ENCODE data around the gene COL5A2.

COL5A2 gene

DNA sequence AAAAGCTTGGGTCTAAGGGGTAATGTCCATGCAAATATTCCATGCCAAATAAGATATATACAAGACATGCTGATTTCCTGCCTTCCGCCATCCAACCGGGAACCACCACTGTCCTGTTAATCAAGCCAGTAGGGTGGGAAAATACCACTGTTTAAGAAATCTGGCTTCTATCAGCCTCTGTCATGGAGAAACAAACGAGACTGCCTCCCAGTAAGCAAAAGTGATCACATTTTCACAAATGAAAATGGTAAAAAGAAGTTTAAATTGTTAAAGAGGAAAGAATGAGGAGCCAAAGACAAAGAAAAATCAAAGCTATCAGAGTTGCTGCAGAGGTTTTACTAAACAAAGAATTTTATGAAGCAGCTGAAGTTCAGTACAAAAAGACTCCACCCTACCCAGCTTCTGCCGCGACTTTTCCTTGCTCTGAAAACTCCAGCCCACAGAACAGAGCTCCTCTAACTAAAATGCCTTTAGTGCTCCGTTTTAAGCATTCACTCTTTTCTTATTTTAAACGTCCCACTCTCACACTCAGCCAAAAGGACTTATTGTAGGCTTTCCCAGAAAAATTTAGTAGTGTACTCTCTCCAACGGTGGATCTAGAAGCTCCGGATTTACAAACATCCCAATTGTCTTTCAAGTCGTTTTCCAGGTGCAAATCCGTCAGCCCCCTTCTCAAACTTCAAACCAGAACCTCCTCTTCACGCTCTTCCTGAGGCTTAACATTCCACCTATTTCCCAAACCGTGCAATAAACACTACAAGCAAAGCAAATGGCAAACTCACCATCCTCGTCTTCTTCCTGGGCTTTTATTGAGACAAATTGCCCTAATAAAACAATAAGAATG lies 613 bp downstream of the COL5A2 start:
- DNase-seq = no peak

DNA sequence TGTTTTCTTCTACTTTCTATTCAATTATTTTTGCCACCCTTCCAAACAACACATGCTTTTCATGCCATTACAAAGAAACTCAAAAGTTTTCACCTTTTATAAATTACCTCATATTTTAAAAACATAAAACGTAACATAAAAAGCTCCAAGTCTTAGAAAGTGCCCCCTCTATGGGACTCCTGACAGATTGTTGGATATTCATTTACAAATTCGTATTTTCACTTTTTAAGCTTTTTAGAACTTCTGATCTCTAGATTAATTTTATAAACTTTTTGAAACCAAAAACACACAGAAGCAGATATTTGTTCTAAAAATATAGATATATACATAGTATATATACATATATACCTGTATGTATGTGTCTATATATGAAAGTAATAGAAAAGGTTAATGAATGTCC lies 1.5 kb downstream of the COL5A2 start:
- no peak for DNase-seq

DNA sequence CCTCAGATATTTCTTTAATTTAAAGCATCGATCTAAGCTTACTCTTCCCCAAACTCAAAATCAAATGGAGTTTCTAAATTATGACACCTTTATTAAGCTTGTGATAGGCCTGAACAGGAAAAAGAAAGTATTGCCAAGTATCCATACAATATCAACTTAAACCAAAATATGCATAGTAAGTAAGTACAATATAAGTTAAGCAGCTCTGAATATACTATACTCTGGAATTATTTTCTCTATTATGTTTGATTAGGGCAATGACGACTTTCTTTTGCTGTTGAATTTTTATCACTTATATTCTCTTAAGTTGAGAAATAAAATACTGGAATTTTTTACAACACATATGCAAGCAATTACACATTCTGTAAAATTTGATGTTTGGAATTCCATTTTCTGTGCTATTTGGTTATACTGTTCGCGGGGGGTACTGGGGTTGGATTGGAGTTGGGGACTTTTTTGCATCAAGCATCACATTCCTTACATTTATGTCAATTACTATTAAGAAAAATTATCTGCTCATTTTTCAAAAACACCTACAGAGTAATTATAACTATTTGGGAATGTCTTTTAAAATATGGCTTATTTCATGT lies 2.2 kb downstream of the COL5A2 start:
- no peak for DNase-seq

DNA sequence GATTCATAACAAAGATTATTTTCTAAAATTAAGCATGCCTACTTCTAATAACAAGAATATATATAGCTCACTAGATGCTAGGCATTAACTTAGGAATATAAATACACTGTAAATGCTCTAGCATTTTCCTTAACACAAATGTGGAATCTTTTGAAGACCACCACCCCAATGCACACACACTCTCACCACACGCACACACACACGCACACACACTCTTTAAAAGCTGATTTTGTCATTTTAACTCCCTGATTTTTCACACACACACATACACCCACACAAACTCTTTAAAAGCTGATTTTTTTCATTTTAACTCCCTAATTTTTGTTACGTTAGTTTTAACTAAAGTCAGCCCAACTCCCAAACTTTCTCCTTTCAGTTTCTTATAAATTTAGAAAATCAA lies 3.0 kb downstream of the COL5A2 start:
- no peak for DNase-seq

DNA sequence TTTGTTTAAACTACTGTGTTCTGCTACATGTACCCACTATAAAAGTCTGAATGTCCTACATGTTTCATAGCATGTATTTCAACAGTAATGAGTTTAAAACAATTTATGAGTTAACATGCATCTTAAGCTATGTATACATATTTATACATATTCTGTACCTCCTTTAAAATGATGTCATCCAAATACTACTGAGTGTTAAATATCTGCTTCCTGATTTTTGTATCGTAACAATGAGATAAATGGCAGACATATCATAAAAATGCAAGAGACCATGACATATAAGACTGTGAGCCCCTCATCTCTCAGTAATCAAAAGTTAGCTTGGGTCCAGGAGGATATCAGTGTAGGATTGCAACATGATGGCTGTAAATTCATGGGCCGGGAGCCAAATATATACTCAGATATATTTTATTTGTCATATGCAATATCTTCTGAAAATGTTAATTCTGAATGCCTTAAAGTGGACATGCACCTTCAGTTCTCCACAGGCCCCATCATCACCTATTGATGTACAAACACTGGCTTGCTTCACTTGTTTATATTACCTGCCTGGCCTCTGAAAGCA lies 3.6 kb downstream of the COL5A2 start:
- DNase-seq = no peak

DNA sequence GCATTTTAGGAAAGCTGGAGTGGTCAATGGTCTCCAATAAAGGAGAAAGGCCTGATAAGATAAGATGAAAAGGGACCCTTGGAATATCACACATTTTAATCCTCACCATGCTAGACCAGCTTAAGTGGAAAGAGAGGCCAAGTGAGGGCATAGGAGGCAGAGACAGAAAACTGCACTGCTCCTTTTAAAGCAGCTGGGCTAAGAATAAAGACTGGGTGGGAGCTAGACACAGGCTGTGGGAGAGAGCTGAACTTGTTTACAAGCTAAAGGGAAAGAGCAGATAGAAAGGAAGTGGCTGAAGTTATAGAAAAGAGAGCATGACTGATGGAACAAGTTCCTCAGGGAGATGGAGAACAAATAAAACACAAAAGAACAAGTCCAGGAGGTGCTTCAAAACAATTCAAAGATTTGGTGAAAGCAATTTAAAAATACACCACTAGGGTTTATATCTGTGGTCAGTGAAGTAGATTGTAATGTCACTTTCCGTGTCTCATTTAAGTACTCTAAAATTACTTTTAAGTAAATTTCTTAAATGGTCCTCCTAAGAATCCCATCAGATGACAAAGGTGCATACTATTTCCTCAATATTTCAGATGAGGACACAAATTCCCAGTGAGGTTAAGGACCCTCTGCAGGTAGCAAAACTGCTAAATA lies 7.5 kb downstream of the COL5A2 start:
- no peak for DNase-seq

DNA sequence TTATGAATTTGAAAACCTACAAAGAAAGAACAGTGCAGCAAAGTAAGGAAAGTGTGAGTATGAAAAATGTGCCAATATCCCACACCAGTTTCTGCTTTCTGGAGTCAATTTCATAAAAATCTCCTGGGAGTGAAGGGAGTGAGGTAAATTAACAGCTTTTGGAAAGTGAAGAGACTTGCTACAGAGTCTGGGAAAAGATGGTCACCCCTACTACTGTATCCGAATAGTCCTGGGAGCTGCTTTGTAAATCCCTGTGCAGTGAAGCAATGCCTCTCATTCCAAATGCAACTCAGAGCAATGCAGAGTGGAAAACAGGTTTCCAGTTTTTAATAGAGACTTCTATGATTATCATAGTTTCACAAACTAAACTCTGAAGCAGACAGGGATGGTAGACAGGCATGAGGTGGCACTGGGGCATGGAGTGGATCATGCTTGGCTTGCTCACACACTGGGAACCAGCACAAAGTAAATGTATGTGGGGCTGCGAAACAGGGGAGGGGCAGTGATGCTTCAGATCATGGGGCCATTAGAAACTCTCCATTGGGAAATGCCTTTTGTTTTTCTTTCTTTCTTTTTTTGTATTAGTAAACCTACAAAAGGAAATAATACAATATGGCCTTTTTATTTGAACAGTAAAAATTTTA lies 10.6 kb downstream of the COL5A2 start:
- no peak for DNase-seq

DNA sequence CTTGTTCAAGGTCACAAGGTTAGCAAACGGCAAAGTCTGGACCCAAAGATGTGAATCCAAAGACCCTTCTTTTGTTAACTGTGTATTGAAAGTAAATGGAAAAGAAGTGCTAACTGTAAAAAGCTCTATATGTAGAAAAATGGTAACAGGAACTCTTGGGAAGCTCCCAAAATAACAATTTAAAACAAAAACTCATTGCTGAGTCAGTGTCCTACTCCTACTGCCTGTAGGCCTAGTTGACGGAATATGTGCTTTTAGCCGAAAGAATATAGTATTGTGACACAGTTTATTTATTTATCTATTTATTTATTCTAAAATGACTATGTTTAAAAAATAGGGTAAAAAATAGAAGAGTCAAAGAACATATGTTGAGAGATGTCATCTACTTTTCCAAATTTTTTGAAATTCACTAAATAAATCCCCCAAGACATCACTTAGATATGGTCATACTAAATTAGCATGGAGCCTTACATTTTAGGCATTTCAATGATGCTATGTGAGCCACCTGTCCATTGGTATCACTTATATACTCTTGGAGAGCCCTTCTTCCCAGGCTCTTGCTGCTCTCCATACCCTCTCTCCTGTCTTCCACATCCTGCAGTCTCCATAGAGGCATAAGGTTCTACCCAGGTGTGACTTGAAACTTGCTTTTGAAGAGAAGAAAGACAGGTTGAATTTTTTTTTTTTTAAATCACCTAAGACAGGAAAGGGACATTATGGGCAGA lies 13.7 kb downstream of the COL5A2 start:
- DNase-seq = no peak

DNA sequence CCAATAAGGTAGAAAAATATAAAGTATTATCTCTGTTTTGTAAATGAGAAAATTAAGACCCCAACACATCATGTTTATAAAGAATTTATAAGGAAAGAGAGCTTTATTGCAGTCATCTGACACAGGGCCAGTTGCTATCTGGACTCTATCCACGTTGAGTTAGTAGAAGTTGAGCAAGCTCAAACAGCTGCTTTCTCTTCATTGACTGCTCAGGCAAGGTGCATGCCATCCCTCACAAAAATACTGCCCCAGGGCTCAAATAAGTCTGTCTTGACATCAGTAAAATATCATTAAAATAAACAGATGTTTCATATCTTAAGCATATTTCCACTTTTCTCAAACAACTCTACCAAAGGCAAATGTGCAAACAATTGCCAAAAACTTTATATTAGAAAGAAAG lies 14.8 kb downstream of the COL5A2 start:
- DNase-seq = no peak

DNA sequence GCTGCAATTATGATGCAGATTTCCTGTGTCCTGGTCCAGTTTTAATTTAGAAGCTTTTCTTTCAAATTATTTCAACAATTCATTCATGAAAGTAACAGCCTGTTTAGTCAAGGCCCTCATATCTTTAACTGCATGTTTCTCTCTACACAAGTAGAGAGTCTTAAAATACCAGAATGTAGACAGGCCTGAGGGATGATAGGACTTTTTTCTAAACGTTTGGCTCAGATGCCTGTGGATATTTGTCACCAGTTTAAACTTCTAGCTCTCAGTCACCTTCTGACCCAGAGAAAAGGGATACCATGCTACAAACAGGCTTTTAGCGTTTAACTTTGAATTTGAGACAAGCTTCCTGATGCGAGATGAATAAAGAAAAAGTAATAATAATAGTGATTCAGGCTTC lies 15.7 kb downstream of the COL5A2 start:
- no peak for DNase-seq

DNA sequence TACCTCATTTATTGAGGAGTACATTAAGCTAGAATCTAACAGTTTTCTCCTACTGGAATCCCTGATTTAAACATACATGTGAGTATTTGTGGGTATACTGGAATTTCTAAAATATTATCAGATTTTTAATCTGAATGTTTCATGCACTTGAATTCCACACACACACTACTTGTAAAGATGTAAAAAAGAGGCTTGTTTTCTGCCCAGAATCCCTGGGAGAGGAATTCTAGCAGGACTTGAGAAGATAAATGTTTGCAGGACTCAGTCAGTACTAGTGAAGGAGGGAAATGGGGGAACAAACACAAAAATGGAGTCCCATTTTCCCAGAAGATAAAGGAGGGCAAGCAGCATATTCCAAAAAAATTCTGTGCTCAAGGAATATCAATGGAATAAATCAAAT lies 17.0 kb downstream of the COL5A2 start:
- DNase-seq = no peak

DNA sequence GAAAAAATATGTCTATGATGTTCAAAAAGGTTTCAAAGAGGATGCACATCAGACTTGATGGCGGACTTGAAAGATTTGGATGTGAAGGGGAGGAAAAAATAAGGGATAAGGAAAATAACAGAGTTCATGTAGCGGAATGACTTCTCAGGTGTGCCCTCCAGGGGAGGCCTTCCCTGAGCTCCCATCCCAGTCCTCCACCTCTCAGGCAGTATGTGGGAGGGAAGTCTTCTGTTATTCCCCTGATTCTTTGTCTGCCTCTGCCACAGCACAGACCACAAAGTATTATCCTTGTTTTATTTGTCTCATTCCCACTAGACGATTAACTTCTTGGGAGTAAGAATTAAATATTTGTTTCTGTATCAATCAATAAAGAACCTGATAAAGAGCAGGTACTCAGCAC lies 17.7 kb downstream of the COL5A2 start:
- DNase-seq = no peak

DNA sequence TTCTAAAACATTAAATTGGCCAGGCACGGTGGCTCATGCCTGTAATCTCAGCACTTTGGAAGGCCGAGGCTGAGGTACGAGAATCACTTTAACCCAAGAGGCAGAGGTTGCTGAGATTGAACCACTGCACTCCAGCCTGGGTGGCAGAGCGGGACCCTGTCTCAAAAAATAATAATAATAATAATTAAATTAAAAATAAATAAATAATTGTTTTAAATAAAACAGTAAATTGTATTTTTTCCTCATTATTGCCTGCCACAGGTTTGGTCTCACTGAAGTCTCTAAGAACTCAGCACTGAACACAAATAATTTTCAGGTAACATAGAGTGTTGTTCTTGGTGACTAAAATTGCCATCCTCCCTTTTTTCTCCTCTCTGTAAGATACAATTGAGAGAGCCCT lies 19.8 kb downstream of the COL5A2 start:
- no peak for DNase-seq

DNA sequence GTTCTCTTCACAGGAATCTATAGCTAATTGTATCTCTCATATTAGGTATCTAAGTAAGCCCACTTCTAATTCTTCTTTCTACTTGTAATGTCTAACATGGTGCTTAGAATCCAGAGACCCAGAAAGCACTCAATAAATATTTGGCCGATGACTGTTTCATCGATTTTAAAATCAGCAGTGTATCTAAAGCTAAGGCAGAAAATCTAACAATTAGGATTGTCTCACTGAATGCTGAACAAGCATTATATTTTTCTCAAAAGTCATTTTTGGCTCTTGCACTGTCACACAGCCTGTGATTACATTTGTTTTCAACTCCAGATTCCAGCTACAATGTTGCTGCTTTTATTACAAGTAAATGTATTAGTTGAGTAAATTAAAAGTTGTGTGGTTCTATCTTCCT lies 20.3 kb downstream of the COL5A2 start:
- no peak for DNase-seq

DNA sequence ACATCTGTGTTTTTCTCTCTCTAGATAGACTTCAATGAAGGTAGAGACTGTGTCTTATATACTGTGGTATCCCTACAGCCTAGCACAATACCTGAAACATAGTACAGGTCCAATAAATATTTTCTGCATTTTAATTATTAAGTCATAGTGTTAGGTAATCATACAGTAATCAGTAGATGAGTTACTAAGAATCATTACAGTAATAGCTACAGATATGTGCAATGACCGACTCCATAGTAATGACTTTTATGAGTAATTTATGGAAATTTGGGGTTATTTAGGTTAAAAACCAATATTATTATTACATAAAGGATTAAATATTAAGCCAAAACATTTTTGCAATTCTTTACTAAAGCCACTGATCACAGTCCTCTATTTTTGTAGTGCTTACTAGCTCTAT lies 21.6 kb downstream of the COL5A2 start:
- no peak for DNase-seq

DNA sequence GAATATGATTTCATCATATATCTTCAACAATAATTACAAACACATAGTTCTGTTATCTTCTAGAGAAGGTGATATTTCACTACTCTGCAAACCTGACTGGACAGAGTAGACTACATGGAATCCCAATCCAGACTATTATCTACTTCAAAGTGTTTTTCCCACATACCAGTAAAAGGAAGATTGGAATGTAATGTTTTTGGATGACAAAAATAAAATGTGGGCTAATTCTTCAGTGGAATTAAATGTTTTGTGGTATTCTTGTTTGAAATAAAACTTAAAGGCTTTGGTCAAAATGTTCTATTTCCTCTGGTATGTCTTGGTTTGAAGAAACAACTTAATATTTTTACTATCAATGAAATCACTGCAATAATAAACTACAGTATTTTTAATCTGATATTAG lies 22.1 kb downstream of the COL5A2 start:
- no peak for DNase-seq

DNA sequence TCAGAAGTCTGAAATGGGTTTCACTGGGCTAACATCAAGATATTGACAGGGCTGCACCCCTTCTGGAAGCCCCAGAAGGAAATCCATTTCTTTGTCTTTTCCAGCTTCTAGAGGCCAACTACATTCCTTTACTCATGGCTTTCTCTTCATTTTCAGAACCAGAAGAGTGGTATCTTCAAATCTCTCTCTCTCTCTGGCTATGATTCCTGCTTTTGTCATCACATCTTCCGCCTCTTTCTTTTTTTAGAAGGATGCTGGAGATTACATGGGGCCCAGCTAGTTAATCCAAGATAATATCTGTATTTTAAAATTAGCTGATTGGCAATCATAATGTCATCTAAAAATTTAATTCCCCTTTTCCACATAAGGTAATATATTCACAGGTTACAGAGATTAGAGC lies 23.8 kb downstream of the COL5A2 start:
- DNase-seq = no peak

DNA sequence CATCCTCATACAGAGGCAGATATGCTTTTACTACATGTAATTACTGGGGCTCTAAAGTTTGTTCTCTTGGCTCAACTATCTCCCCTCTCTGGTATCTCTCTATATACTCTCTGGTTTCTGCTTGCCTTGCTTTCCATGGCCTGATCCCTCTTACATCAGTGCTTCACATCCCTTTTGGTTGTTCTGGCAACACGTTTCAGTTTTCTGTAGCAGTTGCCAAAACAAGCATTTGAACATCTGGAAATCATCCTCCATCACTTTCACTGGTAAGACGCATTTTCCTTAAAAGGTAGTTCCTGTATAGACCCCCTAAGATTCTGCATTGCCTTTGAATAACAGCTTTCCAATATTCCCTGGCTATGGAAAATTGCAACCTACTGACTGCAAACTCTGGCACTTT lies 25.9 kb downstream of the COL5A2 start:
- no peak for DNase-seq

DNA sequence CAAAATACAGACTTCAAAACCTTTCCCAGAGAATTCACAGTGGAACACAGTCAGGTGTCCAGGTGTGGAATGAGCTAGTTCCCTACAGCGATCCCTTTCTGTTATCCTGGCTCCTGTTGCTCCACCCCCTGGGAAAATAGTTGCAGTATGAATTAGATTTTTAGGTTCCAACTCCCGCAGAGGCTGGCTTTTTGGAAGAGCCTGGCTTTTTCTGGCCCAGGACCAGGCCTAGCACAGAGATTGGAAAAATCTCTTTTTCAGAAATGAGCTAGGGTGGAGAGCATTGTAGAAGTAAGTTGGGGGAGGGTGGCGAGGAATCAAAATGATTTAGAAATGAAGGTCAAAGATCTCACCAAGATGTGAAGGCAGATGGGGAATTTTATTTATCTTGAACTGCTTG lies 27.1 kb downstream of the COL5A2 start:
- no peak for DNase-seq

DNA sequence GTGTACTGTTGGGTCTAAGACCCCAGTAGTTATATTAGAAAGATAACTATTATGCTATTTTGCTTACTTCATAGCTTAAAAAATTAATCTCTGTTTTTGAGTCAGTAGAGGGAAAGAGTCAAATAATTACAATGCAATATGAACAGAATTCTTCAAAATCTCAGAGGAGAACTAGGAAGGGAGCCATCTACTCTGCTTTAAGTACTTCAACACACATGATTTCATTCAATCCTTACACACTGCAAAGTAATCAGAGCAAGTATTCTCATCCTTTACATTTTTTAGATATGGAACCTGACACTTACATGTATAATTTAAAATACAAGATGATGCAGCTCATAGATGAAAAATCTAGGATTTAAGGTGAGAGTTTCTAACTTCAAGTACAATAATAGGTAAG lies 27.7 kb downstream of the COL5A2 start:
- DNase-seq = no peak

DNA sequence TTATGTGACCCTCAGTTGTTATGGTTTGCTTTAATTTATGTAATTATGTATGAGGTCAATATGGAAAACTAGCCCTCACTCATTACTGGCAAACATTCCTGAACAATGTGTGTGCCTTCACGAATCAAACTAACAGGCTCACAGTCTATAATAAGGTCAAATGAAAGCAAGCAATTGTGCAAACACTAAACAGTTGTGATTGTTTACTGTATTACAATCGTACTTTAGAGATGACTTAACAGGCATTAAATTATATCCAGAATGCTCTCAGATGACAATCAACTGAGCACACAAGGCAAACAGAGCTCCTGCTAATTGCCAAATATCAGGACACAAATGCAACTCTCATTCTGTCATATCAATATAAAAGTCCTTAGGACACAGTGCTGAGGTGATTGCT lies 29.5 kb downstream of the COL5A2 start:
- no peak for DNase-seq

DNA sequence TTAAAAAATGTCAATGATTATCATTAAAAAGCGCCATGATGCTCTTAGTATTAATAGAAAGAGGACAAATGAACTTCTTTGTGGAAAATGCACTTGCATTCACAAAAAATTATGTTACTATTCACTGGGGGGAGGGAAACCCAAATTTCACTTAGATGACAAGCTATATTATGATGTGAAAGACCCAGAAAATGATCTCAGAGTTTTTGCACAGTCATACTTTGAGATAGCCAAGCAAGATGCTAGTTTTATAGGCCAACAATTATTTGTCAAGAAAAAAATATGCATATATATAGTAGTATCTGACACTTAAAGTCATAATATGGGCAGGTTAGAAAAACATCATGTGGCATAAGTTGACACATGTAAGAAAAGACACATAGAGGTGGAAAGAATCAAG lies 31.6 kb downstream of the COL5A2 start:
- DNase-seq = no peak

DNA sequence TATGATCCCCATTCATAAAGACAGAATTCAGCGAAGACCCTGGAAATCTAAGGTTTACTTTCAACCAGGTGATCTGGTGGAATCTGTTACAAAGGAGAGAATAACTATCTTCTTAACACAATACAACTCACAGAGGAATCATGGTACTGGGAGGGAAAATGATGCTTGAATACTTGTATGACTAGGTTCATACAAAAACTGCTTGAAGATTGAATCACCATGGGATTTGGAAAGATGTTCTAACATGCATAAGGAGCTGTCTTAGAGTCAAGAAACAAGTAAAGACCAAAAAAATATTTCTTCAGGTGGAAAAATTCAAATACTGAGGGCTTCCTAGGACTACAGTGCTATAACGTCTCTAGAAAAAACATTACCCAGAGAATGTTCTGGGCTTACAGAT lies 32.2 kb downstream of the COL5A2 start:
- DNase-seq = no peak

Data from GOT3 (cell line).